Endothelial cell of umbilical vein (primary cell): Measurements from ENCODE around the gene HSD17B13. TPM values are rescaled to one million over a fixed set of nuclear protein-coding genes. Genes with fewer than 3 reads are reported as not detected.

Experiments used
- BruUV-seq: library from RNA; stranded (reverse); fragments of 400-500 nt; replicated peaks from 2 replicates; lab custom pipeline; 2021; lab: Mats Ljungman, UMichigan
- CTCF ChIA-PET: fragments of 300-600, 350-600 bp; sonication (Branson Sonifier 250); formaldehyde crosslinking; loops from one replicate; lab custom pipeline; 2021; ENCODE audit warnings: antibody characterized with exemption, inconsistent platforms; lab: Charles Lee
- POLR2A ChIA-PET: fragments of 300-600, 350-600 bp; sonication (Branson Sonifier 250); formaldehyde crosslinking; loops from one replicate; lab custom pipeline; 2021; ENCODE audit warnings: antibody characterized with exemption, inconsistent platforms; lab: Charles Lee
- DNase-seq: peaks from one replicate; pipeline ENCODE4 v3.0.0-alpha.2; 2011; ENCODE audit warnings: low read depth, low spot score
- FAIRE-seq: peaks from 2 replicates; lab custom pipeline; 2011; peaks lifted over from hg19 to GRCh38; lab: Jason Lieb, UNC
- H2AFZ ChIP-seq: 2 replicates; pipeline ENCODE4 v1.6.0; 2012; ENCODE audit warnings: low read depth, low read length, control low read depth, inconsistent platforms
- H3K27ac ChIP-seq: 2 replicates; pipeline ENCODE4 v1.5.1; 2011; ENCODE audit warnings: low read depth, mild to moderate bottlenecking, control low read depth, low read length, moderate library complexity; ENCODE audit not compliant: insufficient read depth
- H3K27me3 ChIP-seq, 2 experiments: 2 replicates each; pipeline versions ENCODE4 v1.6.0 to v1.6.1; 2011; ENCODE audit warnings: low read length in 2 of 2, mixed read lengths in 1 of 2; ENCODE audit not compliant: control insufficient read depth in 2 of 2, insufficient read depth in 2 of 2
- H3K36me3 ChIP-seq, 2 experiments: 2 replicates in 1 of 2; 3 replicates in 1 of 2; pipeline ENCODE4 v1.5.1; 2011; ENCODE audit warnings: low read length in 2 of 2, mild to moderate bottlenecking in 1 of 2, moderate library complexity in 1 of 2; ENCODE audit not compliant: control insufficient read depth in 2 of 2, insufficient read depth in 2 of 2; ENCODE audit errors: extremely low read depth in 1 of 2
- H3K4me1 ChIP-seq: 3 replicates; pipeline ENCODE4 v1.5.1; 2011; ENCODE audit warnings: mild to moderate bottlenecking, low read length; ENCODE audit not compliant: control insufficient read depth, insufficient read depth; ENCODE audit errors: extremely low read depth
- H3K4me2 ChIP-seq: 2 replicates; pipeline ENCODE4 v1.6.1; 2011; ENCODE audit warnings: low read length, control low read depth, mixed read lengths; ENCODE audit not compliant: insufficient read depth
- H3K4me3 ChIP-seq, 3 experiments: fragments of 200-600 bp in 1 of 3; sonication (generic), shearing (Covaris generic) in 1 of 3; replicated peaks in 1 of 3; 2 replicates each; pipeline ENCODE4 v1.5.1; 2011 to 2016; ENCODE audit warnings: control low read depth in 3 of 3, low read length in 3 of 3, mild to moderate bottlenecking in 2 of 3, inconsistent platforms in 1 of 3, low read depth in 1 of 3, moderate library complexity in 1 of 3; ENCODE audit not compliant: insufficient read depth in 1 of 3
- H3K79me2 ChIP-seq: 2 replicates; pipeline ENCODE4 v1.6.0; 2012; ENCODE audit warnings: low read length, inconsistent platforms; ENCODE audit not compliant: control insufficient read depth, insufficient read depth
- H3K9ac ChIP-seq: replicated peaks from 2 replicates; pipeline ENCODE3; 2011; ENCODE audit warnings: low read length, control low read depth; ENCODE audit not compliant: insufficient read depth; ENCODE audit errors: extremely low read depth
- H3K9me1 ChIP-seq: replicated peaks from 3 replicates; pipeline ENCODE4 v1.6.0; 2011; ENCODE audit warnings: mild to moderate bottlenecking, low read length; ENCODE audit not compliant: control insufficient read depth, insufficient read depth; ENCODE audit errors: extremely low read depth
- H3K9me3 ChIP-seq: replicated peaks from 2 replicates; pipeline ENCODE4 v1.5.1; 2012; ENCODE audit warnings: low read length, inconsistent platforms; ENCODE audit not compliant: control insufficient read depth, insufficient read depth
- H4K20me1 ChIP-seq: replicated peaks from 2 replicates; pipeline ENCODE3; 2011; ENCODE audit warnings: mild to moderate bottlenecking, low read length; ENCODE audit not compliant: control insufficient read depth, insufficient read depth; ENCODE audit errors: extremely low read depth
- CTCF ChIP-seq, 2 donors: IDR thresholded peaks; 1 replicate in 1 of 2; 2 replicates in 1 of 2; pipeline ENCODE4 v1.5.1; 2011; ENCODE audit warnings: low read length in 2 of 2, mild to moderate bottlenecking in 2 of 2, moderate library complexity in 2 of 2, control low read depth in 1 of 2, inconsistent platforms in 1 of 2, low read depth in 1 of 2; ENCODE audit not compliant: insufficient read depth in 1 of 2; ENCODE audit errors: extremely low read depth in 1 of 2
- EZH2 ChIP-seq: IDR thresholded peaks from 2 replicates; pipeline ENCODE4 v1.6.1; 2012; ENCODE audit warnings: borderline replicate concordance, low read depth, mild to moderate bottlenecking, moderate library complexity, low read length, inconsistent platforms; ENCODE audit not compliant: severe bottlenecking
- FOS ChIP-seq: IDR thresholded peaks from 2 replicates; pipeline ENCODE4 v1.6.1; 2011; ENCODE audit warnings: mild to moderate bottlenecking, low read length, moderate library complexity, borderline replicate concordance; ENCODE audit not compliant: insufficient read depth
- GATA2 ChIP-seq: IDR thresholded peaks from 2 replicates; pipeline ENCODE4 v1.7.0; 2011; ENCODE audit warnings: low read depth, mild to moderate bottlenecking, moderate library complexity, mixed read lengths, low read length; ENCODE audit not compliant: insufficient read length, insufficient read depth
- JUN ChIP-seq: IDR thresholded peaks from 2 replicates; pipeline ENCODE4 v1.6.1; 2011; ENCODE audit warnings: borderline replicate concordance, low read depth; ENCODE audit not compliant: insufficient read length, insufficient read depth
- MAX ChIP-seq: IDR thresholded peaks from 2 replicates; pipeline ENCODE4 v1.6.1; 2011; ENCODE audit not compliant: insufficient read depth, insufficient read length
- MYC ChIP-seq: IDR thresholded peaks from one replicate; pipeline ENCODE4 v1.6.1; 2011; ENCODE audit warnings: mild to moderate bottlenecking, low read depth, low read length
- POLR2A ChIP-seq: IDR thresholded peaks from 2 replicates; pipeline ENCODE4 v1.6.1; 2012; ENCODE audit warnings: low read depth, mild to moderate bottlenecking, control low read depth, low read length
- POLR2AphosphoS5 ChIP-seq: IDR thresholded peaks from 2 replicates; pipeline ENCODE4 v1.6.1; 2012; ENCODE audit warnings: low read depth, mild to moderate bottlenecking, control low read depth, low read length, moderate library complexity; ENCODE audit not compliant: insufficient read depth
- dilution Hi-C: fragments of 300-500 bp; cut with MboI; formaldehyde crosslinking; loops from one replicate; pipeline ENCODE4 v1.15.0; 2019; ENCODE audit warnings: low sequenced_read_pairs; ENCODE audit not compliant: extremely low pct_ligation_motif_present
- intact Hi-C: fragments of 100-400 bp; cut with micrococcal nuclease; formaldehyde crosslinking; loops from one replicate; pipeline ENCODE4 v1.10.0; 2022
- polyA plus RNA-seq, 4 experiments: library from polyadenylated mRNA; depleted of rRNA in 3 of 4; stranded (reverse) in 3 of 4; unstranded in 1 of 4; fragments of >200 nt; gene quantifications; 2 replicates each; pipeline versions ENCODE4 v1.2.1 to v1.2.3, GENCODE V29; 2011 to 2012; ENCODE audit warnings: missing spikeins in 1 of 4
- total RNA-seq: library from RNA; stranded (reverse); gene quantifications from 2 replicates; pipeline ENCODE4 v1.2.3, GENCODE V29; 2021

The HSD17B13 gene
- total and polyA plus RNA-seq, 2 donors (not counting 3 experiments of a cell fraction or from before 2014, with no cell fraction given) = 0.07 TPM; not detected in 1

GRCh38 chr4:87330761-87331160, 8.1 kb upstream of the HSD17B13 start:
- H4K20me1 ChIP-seq = no peaks in the 10 kb centered on the region
- FAIRE-seq (no peak), DNase-seq (no peak)
- CTCF ChIA-PET = no interaction called here
- H3K4me3 ChIP-seq = no peak overlapping the region
- H3K9ac ChIP-seq = no peak overlapping the region
- no peaks in the 10 kb centered on the region for H3K9me1 ChIP-seq
- no peak overlapping the region for H3K27ac ChIP-seq
- no peaks in the 10 kb centered on the region for H3K79me2 ChIP-seq
- no peak overlapping the region for H3K4me2 ChIP-seq
- no TSS peak for BruUV-seq
- H2AFZ ChIP-seq = no peak overlapping the region
- intact Hi-C loops = no loop called here
- H3K27me3 ChIP-seq = no peaks in the 10 kb centered on the region
- no peaks in the 10 kb centered on the region for H3K4me1 ChIP-seq
- H3K9me3 ChIP-seq = peaks cover 2% of the 10 kb centered on the region
- TF ChIP-seq CTCF (IDR thresholded peaks at IDR 0.05; ENCODE audit: extremely low read depth in 1 of 2, insufficient read depth in 1 of 2, low read depth in 1 of 2, low read length in 2 of 2) = no peak
- no peak for TF ChIP-seq POLR2AphosphoS5
- TF ChIP-seq FOS = no peak
- no peak for TF ChIP-seq MYC
- no peak for TF ChIP-seq GATA2
- TF ChIP-seq JUN = no peak
- no peak for TF ChIP-seq MAX
- TF ChIP-seq EZH2 = no peak
- TF ChIP-seq POLR2A = no peak
- POLR2A ChIA-PET = no interaction called here
- dilution Hi-C loops = no loop called here
- no peaks in the 10 kb centered on the region for H3K36me3 ChIP-seq
